Adrenal gland (tissue), 5 donors: ENCODE data around the gene XCL2.

Experiments
- POLR2A ChIP-seq, 2 donors: fragments of 450-650 bp; IDR thresholded peaks; one replicate each; pipeline ENCODE4 v1.6.1; 2017; ENCODE audit warnings: antibody characterized with exemption in 2 of 2, mild to moderate bottlenecking in 2 of 2, moderate library complexity in 1 of 2
- TF ChIP-seq, protein P1 (sequence below), 6 experiments: fragments of 450-650 bp in 4 of 6; fragments of 200-600 bp in 2 of 6; sonication (generic) in 1 of 6; IDR thresholded peaks; 1 replicate in 5 of 6; 2 replicates in 1 of 6; pipeline versions ENCODE4 v1.5.1 to v1.8.0; 2016 to 2021; ENCODE audit warnings: antibody characterized with exemption in 6 of 6, mild to moderate bottlenecking in 2 of 6, moderate library complexity in 1 of 6
- donor health status: DM: no; HTN: no; CAD: no.

DNA sequence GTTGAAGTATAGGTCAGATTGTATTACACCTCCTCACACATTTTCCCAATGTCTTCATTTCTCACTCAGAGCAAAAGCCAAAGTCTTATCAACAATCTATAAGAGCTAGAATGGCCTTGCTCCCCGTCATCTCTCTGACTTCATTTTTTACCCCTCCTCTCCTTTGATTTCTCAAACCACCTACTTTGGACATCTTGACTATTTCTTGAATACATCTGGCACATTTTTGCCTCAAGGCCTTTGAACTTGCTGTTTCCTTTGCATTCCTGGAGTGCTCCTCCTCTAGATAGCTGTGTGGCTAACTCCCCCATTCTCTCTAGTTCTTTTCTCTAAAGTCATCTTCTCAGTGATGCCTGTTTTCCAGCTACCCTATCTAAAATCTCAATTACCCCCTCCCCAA lies 7.2 kb upstream of the XCL2 start:
- TF ChIP-seq, protein P1, sequence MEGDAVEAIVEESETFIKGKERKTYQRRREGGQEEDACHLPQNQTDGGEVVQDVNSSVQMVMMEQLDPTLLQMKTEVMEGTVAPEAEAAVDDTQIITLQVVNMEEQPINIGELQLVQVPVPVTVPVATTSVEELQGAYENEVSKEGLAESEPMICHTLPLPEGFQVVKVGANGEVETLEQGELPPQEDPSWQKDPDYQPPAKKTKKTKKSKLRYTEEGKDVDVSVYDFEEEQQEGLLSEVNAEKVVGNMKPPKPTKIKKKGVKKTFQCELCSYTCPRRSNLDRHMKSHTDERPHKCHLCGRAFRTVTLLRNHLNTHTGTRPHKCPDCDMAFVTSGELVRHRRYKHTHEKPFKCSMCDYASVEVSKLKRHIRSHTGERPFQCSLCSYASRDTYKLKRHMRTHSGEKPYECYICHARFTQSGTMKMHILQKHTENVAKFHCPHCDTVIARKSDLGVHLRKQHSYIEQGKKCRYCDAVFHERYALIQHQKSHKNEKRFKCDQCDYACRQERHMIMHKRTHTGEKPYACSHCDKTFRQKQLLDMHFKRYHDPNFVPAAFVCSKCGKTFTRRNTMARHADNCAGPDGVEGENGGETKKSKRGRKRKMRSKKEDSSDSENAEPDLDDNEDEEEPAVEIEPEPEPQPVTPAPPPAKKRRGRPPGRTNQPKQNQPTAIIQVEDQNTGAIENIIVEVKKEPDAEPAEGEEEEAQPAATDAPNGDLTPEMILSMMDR (IDR thresholded peaks at IDR 0.05) = no peak
- TF ChIP-seq POLR2A (IDR thresholded peaks at IDR 0.05) = no peak
